GM18508 (cell line): ENCODE measurements around the gene NT5E.
"Not testable (repeated sequence)": the region's sequence is repeated elsewhere in the genome, so short reads cannot be mapped to it uniquely, and the experiment has no call there.

Experiments used
- ATAC-seq: cut with Tn5 transposase; IDR thresholded peaks from one replicate; pipeline ENCODE4 v1.9.1; 2021; ENCODE audit warnings: moderate number of reproducible peaks; ENCODE audit not compliant: insufficient read depth, unreplicated experiment

NT5E gene

DNA sequence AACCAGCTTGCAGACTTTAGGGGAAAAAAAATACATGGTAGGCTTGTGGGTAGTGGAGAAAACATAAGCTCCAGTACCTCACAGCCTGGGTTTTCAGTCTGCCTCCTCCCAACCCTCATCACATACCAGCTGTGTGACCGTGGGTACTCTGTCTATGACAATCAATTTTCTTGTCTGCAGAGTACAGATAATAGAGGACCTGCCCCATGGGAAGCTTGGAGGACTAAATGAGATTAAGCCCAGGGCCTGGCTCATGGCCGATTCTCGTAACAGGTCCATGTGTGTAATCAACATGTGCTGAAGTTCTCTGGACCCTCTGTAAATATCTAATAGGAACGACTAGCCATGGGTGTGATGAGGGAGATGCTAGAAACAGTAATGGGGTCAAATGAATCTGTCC lies 34.0 kb downstream of the NT5E start:
- no peak for ATAC-seq

- no peak for ATAC-seq
Observed at GRCh38 chr6:85484948-85485347, 35.1 kb downstream of the NT5E start.

GRCh38 chr6:85490516-85491248 lies 40.8 kb downstream of the NT5E start:
- ATAC-seq = no peak

DNA sequence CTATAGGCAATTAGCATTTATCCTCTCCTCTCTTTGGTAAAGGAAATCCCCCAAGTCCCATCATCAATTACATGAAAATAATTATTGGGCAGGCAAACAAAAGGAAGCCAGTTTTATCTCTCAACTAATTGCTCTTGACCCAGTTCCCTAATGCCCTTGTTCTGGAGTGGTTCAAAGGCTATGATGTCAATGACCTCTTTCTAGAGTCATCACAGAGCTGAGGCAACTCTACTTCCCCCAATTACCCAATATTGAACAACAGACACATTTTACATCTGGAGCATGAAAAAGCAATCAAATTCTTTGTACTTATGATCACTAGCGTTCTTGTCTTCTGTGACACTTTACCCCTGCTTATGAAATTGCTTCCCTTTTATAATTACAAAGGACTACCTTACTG lies 43.5 kb downstream of the NT5E start:
- no peak for ATAC-seq

- ATAC-seq = no peak
Observed at GRCh38 chr6:85494547-85495536, 45.0 kb downstream of the NT5E start.

- no peak for ATAC-seq
Observed at GRCh38 chr6:85496009-85496579, 46.2 kb downstream of the NT5E start.

DNA sequence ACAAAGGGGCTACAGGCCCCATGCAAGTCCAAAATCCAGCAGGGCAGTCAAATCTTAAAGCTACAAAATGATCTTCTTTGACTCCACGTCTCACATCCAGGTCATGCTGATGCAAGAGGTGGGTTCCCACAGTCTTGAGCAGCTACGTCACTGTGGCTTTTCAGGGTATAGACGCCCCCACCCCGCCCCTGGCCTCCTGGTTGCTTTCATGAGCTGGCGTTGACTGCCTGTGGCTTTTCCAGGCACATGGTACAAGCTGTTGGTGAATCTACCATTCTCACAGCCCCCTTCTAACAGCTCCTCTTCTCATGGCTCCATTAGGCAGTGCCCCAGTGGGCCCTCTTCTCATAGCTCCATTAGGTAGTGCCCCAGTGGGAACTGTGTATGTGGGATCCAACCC lies 47.0 kb downstream of the NT5E start:
- ATAC-seq = no peak

GRCh38 chr6:85498596-85499258 lies 48.8 kb downstream of the NT5E start:
- ATAC-seq = no peak

DNA sequence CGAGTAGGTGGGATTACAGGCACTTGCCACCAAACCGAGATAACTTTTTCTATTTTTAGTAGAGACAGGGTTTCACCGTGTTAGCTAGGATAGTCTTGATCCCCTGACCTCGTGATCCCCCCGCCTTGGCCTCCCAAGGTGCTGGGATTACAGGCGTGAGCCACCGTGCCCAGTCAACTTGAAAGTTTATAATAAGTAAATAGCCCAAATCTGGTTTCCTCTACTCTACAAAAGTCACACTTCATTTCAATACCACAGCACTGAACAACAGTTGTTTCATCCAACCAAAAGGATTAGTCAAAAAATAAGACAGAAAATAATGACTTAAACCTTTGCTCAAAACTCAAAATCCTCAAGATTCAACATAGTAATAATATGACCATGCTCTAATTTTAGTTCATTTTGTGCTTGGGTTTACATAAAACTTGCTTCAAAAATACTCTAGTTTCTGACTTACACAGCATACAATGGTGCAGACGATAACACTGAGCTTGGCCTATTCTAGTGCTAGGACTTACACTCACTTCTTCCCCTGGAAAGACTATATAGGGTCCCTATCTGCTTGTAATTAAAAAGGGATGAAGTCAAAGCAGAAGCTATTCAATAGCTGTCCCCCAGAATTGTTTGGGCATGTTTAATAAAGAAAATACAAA lies 56.7 kb downstream of the NT5E start:
- no peak for ATAC-seq

- ATAC-seq = no peak
Observed at GRCh38 chr6:85516168-85516567, 66.3 kb downstream of the NT5E start.

- not testable (repeated sequence) for ATAC-seq
Observed at GRCh38 chr6:85524281-85524680, 74.4 kb downstream of the NT5E start.

GRCh38 chr6:85537055-85537494 lies 87.2 kb downstream of the NT5E start:
- ATAC-seq = no peak

GRCh38 chr6:85544776-85545175 lies 94.9 kb downstream of the NT5E start:
- ATAC-seq = no peak
